ENCODE measurements around the gene TUT4.

GRCh38 chr1:52503706-52504105 lies 49.2 kb downstream of the TUT4 start:
- TF ChIP-seq CTCF (IDR thresholded peaks at IDR 0.05) (no peak), POLR2A (IDR thresholded peaks at IDR 0.05) (no peak)

Measured in ovary (tissue), 3 donors.